Cardiac muscle cell (in vitro differentiated cells and primary cell): Measurements from ENCODE around the gene ZFAND2A. TPM values are rescaled to one million over a fixed set of nuclear protein-coding genes. Genes with fewer than 3 reads are reported as not detected.

Experiments
- DNase-seq, 2 donors: peaks; one replicate each; pipeline versions ENCODE4 v3.0.0 to v3.0.0-alpha.2; 2010 to 2017; ENCODE audit warnings: low read depth in 1 of 2, low spot score in 1 of 2
- H3K27ac ChIP-seq: fragments of 200-600 bp; sonication (generic); 2 replicates; pipeline ENCODE4 v1.5.1; 2016
- H3K27me3 ChIP-seq: fragments of 200-600 bp; sonication (generic); 2 replicates; pipeline ENCODE4 v1.6.0; 2016; ENCODE audit warnings: control low read depth
- H3K36me3 ChIP-seq: fragments of 200-600 bp; sonication (generic); 2 replicates; pipeline ENCODE4 v1.5.1; 2016; ENCODE audit warnings: control low read depth
- H3K4me1 ChIP-seq: fragments of 200-600 bp; sonication (generic); 2 replicates; pipeline ENCODE4 v1.8.1; 2017; ENCODE audit warnings: low read depth, mild to moderate bottlenecking, mixed run types
- H3K4me3 ChIP-seq: fragments of 200-600 bp; sonication (generic); 2 replicates; pipeline ENCODE4 v1.5.1; 2016; ENCODE audit warnings: mild to moderate bottlenecking
- H3K9me3 ChIP-seq: fragments of 200-600 bp; sonication (generic); 2 replicates; pipeline ENCODE4 v1.5.1; 2017; ENCODE audit warnings: low read depth, mild to moderate bottlenecking, control low read depth
- polyA plus RNA-seq: library from polyadenylated mRNA; unstranded; fragments of >200 nt; fragmentation: Nextera tagmentation; extraction: Ambion mirVana; gene quantifications from 2 replicates; pipeline ENCODE4 v1.2.1, GENCODE V29; 2016
- total RNA-seq: library from RNA; depleted of rRNA; stranded (reverse); fragments of >200 nt; gene quantifications from 2 replicates; pipeline ENCODE4 v1.2.3, GENCODE V29; 2016
- TF ChIP-seq, protein P1 (sequence below): IDR thresholded peaks from 2 replicates; pipeline ENCODE4 v1.5.1; 2012; ENCODE audit warnings: low read depth, mild to moderate bottlenecking, low read length

Gene ZFAND2A
- total and polyA plus RNA-seq, 2 experiments from 2014 or later = 6.0 to 24.6 TPM

DNA sequence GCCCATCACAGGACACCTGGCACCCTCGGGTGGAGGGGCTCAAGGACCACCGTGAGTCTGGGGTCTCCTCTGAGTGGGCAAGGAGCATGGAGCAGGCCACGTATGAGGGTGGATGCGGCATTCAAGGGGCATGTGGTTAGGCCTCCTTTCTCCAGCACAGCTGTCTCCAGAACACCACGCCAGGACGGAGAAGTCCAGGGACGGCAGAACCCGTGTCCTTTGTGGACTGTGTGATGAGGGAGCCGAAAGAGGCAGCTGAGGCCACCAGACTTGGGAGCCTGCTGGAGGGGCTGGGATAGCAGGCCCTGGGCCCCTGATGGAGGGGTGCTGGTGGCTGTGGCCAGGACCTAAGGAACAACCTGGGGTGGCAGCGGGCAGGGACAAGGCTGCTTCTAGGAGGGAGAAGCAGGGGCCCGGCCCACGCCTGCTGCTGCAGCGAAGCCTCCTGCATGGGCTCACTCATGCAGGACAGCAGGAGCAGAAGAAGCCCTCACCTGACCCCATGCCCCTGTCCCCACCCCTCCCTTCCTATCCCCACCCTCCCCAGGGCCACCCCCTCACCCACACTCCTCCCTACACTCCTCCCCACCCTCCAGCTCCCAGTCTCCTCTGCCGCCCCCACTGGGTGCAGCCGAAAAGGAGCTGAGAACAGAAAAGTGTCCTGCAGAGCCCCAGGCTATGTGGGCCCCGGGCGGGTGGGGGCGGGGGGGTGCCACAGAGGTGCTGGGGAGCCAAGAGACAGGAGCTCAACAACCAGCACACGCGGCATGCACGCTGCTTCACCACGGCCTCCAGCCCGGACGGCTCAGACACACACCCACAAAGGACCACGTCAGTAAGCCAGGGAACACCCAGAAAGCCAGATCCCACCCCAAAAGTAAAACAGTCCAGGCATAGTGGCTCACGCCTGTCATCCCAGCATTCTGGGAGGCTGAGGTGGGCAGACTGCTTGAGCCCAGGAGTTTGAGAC lies 29.7 kb downstream of the ZFAND2A start:
- H3K9me3 ChIP-seq = no peaks in the 10 kb centered on the region
- H3K27me3 ChIP-seq = no peaks in the 10 kb centered on the region
- H3K36me3 ChIP-seq = peaks cover 11% of the 10 kb centered on the region
- no peak overlapping the region for H3K27ac ChIP-seq
- H3K4me3 ChIP-seq = no peak overlapping the region
- TF ChIP-seq, protein P1, sequence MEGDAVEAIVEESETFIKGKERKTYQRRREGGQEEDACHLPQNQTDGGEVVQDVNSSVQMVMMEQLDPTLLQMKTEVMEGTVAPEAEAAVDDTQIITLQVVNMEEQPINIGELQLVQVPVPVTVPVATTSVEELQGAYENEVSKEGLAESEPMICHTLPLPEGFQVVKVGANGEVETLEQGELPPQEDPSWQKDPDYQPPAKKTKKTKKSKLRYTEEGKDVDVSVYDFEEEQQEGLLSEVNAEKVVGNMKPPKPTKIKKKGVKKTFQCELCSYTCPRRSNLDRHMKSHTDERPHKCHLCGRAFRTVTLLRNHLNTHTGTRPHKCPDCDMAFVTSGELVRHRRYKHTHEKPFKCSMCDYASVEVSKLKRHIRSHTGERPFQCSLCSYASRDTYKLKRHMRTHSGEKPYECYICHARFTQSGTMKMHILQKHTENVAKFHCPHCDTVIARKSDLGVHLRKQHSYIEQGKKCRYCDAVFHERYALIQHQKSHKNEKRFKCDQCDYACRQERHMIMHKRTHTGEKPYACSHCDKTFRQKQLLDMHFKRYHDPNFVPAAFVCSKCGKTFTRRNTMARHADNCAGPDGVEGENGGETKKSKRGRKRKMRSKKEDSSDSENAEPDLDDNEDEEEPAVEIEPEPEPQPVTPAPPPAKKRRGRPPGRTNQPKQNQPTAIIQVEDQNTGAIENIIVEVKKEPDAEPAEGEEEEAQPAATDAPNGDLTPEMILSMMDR = no peak
- H3K4me1 ChIP-seq = no peaks in the 10 kb centered on the region
- DNase-seq = no peak

DNA sequence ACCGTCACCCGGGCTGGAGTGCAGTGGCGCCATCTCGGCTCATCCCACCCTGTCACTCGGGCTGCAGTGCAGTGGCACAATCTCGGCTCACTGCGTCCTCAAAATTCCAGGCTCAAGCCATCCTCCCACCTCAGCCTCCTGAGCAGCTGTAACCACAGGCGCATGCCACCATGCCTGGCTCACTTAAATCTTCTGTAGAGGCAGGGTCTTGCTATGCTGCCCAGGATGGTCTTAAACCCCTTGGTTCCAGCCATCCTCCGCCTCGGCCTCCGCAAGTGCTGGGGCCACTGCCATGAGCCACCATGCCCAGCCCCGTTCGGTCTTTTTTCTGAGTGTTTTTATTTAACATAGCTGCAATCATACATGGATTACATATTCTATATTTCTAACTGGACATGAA lies 30.6 kb downstream of the ZFAND2A start:
- no peaks in the 10 kb centered on the region for H3K27me3 ChIP-seq
- DNase-seq = no peak
- H3K27ac ChIP-seq = no peak overlapping the region
- no peak overlapping the region for H3K4me3 ChIP-seq
- no peaks in the 10 kb centered on the region for H3K9me3 ChIP-seq
- no peaks in the 10 kb centered on the region for H3K4me1 ChIP-seq
- peaks cover 11% of the 10 kb centered on the region for H3K36me3 ChIP-seq
- TF ChIP-seq, protein P1 = no peak

DNA sequence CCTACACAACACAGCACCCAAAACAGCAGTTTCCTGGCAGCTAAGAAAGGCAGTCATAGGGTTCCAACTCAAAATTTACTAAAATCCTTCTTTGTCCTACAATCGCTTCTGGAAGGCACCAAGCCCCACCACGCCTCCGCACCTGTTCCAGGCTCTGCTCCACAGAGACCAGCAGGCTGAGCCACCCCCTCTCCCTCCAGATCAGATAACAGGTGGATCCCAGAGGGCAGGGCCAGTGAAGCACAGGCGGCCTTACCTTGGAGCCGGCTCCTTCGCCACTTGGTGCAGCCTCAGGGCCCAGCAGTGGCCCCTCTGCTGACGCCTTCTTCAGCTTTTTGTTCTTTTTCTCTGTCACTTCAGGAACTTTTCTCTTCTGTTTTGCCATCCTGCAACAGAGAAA lies 33.0 kb downstream of the ZFAND2A start:
- Histone ChIP-seq H3K4me1 (no peaks in the 10 kb centered on the region), H3K9me3 (no peaks in the 10 kb centered on the region), H3K4me3 (no peak overlapping the region), H3K36me3 (peaks cover 11% of the 10 kb centered on the region), H3K27ac (no peak overlapping the region), H3K27me3 (no peaks in the 10 kb centered on the region)
- no peak for DNase-seq
- TF ChIP-seq, protein P1 = no peak

DNA sequence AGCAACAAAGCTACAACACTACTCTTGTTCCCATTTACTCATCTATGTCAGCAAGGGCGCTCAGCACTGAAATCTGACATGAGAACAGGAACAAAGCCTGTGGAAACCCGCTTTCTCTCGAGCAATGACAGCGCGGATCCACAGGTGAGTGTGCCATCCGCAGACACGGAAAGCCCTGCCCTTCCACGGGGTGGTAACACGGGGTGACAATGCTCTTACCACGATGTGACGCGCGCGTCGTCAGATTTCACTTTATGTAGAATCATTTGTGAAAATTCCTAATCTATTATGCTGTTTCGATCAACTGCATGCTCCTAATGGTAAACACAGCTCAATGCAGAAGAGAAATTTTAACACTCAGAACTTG lies 34.4 kb downstream of the ZFAND2A start:
- Histone ChIP-seq H3K4me1 (no peaks in the 10 kb centered on the region), H3K4me3 (no peak overlapping the region), H3K27ac (no peak overlapping the region), H3K27me3 (no peaks in the 10 kb centered on the region), H3K9me3 (no peaks in the 10 kb centered on the region), H3K36me3 (peaks cover 11% of the 10 kb centered on the region)
- TF ChIP-seq, protein P1 = no peak
- no peak for DNase-seq

DNA sequence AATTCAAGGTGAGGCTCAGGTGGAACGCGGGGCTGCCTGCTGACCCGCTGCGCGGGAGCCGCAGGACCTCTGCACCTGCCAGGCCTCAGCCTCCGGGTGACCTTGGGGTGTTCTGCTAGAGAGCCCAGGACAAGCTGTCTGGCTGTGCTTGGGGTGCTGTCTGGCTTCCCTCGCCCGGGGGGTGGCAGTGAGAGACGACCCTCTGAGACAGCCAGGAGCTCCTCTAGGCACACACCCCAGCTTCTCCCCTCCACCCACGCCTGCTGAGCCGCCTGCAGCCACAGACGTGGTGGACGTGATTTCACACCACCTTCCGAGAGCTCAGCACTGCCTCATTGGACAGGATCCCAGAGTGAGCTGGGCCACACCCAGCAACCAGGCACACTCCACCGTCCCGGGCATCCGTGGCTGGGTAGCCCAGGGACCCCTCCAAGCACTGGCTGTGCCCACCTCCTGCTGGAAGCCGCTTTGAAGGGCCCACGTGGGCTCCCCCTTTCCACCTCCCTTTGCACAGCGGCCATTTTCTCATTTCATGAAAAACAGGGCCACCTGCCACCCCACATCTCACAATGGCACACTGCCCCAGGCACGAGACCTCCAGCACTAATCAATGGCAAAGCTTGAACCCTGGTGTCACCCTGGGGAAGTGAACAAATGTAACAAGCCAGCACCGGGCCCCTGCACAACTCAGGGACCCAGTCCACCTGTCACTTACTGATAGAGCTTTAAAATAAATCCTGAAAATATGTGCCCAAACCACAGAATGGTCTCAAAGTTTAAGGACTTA lies 35.0 kb downstream of the ZFAND2A start:
- Histone ChIP-seq H3K4me3 (no peak overlapping the region), H3K4me1 (no peaks in the 10 kb centered on the region), H3K36me3 (peaks cover 11% of the 10 kb centered on the region), H3K27ac (no peak overlapping the region), H3K27me3 (no peaks in the 10 kb centered on the region), H3K9me3 (no peaks in the 10 kb centered on the region)
- TF ChIP-seq, protein P1 = no peak
- no peak for DNase-seq
